NCI-H2029 treated with DMSO at 0.1 percent for 48 hours (cell line): ENCODE measurements around the gene USF3.
"Not testable (repeated sequence)": the region's sequence is repeated elsewhere in the genome, so short reads cannot be mapped to it uniquely, and the experiment has no call there.

Source experiments
- DNase-seq: peaks from one replicate; lab custom pipeline; 2025; lab: John Stamatoyannopoulos, UW

The USF3 gene

GRCh38 chr3:113649174-113649845, 47.1 kb downstream of the USF3 start:
- DNase-seq = no peak

GRCh38 chr3:113648524-113648923, 47.9 kb downstream of the USF3 start:
- DNase-seq = no peak

GRCh38 chr3:113643583-113643982, 52.9 kb downstream of the USF3 start:
- DNase-seq = no peak

- no peak for DNase-seq
These were observed 57.5 kb downstream of the USF3 start for GRCh38 chr3:113638910-113639309.

- DNase-seq = no peak
These were observed 58.7 kb downstream of the USF3 start for GRCh38 chr3:113637756-113638155.

GRCh38 chr3:113636034-113636433, 60.4 kb downstream of the USF3 start:
- DNase-seq = not testable (repeated sequence)

GRCh38 chr3:113634782-113635474, 61.5 kb downstream of the USF3 start:
- no peak for DNase-seq

GRCh38 chr3:113631573-113631972, 64.9 kb downstream of the USF3 start:
- no peak for DNase-seq

GRCh38 chr3:113630956-113631542, 65.4 kb downstream of the USF3 start:
- no peak for DNase-seq

GRCh38 chr3:113629584-113630421, 66.6 kb downstream of the USF3 start:
- peak; percentile 89 for DNase-seq

- no peak for DNase-seq
These were observed 67.7 kb downstream of the USF3 start for GRCh38 chr3:113628788-113629187.

GRCh38 chr3:113628316-113628715, 68.1 kb downstream of the USF3 start:
- no peak for DNase-seq

GRCh38 chr3:113626503-113627371, 69.7 kb downstream of the USF3 start:
- peak; percentile 44 for DNase-seq

GRCh38 chr3:113625834-113626233, 70.6 kb downstream of the USF3 start:
- DNase-seq = no peak

GRCh38 chr3:113623811-113624210, 72.6 kb downstream of the USF3 start:
- no peak for DNase-seq

- DNase-seq = no peak
These were observed 73.1 kb downstream of the USF3 start for GRCh38 chr3:113623324-113623723.

GRCh38 chr3:113620091-113620490, 76.4 kb downstream of the USF3 start:
- no peak for DNase-seq

- no peak for DNase-seq
These were observed 78.7 kb downstream of the USF3 start for GRCh38 chr3:113617726-113618125.

GRCh38 chr3:113615976-113616375, 80.5 kb downstream of the USF3 start:
- no peak for DNase-seq

- no peak for DNase-seq
These were observed 82.0 kb downstream of the USF3 start for GRCh38 chr3:113614402-113614801.

GRCh38 chr3:113607219-113607596, 89.2 kb downstream of the USF3 start:
- DNase-seq = no peak
